ENCODE results near the gene SERPINA1. TPM values are rescaled to one million over a fixed set of nuclear protein-coding genes. Genes with fewer than 3 reads are reported as not detected.

The SERPINA1 gene
- total RNA-seq, 1 experiment from 2014 or later, result 150 TPM

DNA sequence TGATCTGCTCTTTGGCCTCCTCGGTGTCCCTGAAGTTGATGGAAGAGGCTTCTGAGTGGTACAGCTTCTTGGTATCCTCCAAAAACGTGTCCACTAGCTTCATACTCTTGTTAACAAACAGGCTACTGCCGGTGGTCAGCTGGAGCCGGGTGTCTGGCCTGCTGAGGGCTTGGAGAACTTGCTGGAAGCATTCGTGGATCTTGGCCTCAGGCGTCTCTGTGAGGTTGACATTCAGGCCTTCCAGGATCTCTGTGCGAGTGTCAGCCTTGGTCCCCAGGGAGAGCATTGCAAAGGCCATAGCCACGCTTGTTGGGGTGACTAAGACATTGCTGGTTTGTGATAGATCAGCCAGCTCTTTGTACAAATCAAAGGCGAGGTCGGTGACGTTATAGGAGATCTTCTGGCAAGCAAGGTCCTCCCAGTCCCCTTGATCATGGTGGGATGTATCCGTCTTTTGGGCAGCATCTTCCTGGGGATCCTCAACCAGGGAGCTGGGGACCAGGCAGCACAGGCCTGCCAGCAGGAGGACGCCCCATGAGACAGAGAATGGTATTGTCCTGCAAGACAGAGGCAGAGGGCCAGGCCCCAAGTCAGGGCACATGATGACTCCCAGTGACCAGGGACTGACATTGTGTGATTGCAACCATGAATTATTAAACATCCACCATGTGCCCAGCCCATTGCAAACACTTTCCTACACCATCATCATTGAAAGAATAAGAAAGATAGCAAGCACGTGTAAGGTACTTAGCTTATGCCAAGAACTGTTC, 22.1 kb downstream of the SERPINA1 start, which contains the start of gene SERPINA2:
Gene SERPINA2 (minus strand): TSS at position 553 of the 770 bp plus-strand sequence.
- Histone ChIP-seq H3K27me3 (replicated peaks; ENCODE audit: control insufficient read depth, insufficient read depth, low read length) (no peaks in the 10 kb centered on the region), H3K4me1 (peaks cover 28% of the 10 kb centered on the region), H3K9me3 (no peaks in the 10 kb centered on the region), H3K36me3 (ENCODE audit: control insufficient read depth, insufficient read depth, low read length) (no peaks in the 10 kb centered on the region), H3K4me3 (ENCODE audit: low read depth, low read length) (no peak within 1 kb of the TSS)
- POLR2A ChIA-PET, result no interaction called here
- no TSS peak for BruUV-seq (replicated peaks)
- Mint-ChIP-seq H3K27me3 (ENCODE audit: insufficient read depth, unreplicated experiment) (no peaks in the 10 kb centered on the region), H3K36me3 (ENCODE audit: insufficient read depth, unreplicated experiment) (no peaks in the 10 kb centered on the region), H3K4me3 (ENCODE audit: unreplicated experiment) (no peak within 1 kb of the TSS), H3K4me1 (ENCODE audit: low read depth, unreplicated experiment) (peaks cover 18% of the 10 kb centered on the region), H3K27ac (ENCODE audit: unreplicated experiment) (no peak within 1 kb of the TSS), H3K9me3 (ENCODE audit: unreplicated experiment) (no peaks in the 10 kb centered on the region)
- TF ChIP-seq CTCF (IDR thresholded peaks at IDR 0.05; ENCODE audit: insufficient read depth in 1 of 2, low read depth in 1 of 2, low read length in 1 of 2, severe bottlenecking in 1 of 2, unreplicated experiment in 1 of 2), result no peak
- intact Hi-C loops (cut with micrococcal nuclease; ENCODE audit: unreplicated experiment), result no loop called here
- CTCF ChIA-PET, result no interaction called here
- no peak for DNase-seq

GRCh38 chr14:94365624-94366023, 22.8 kb downstream of the SERPINA1 start:
- no peak for DNase-seq
- no peaks in the 10 kb centered on the region for H3K9me3 ChIP-seq
- ChIA-PET POLR2A (no interaction called here), CTCF (no interaction called here)
- BruUV-seq (replicated peaks), result no TSS peak
- Mint-ChIP-seq H3K9me3 (ENCODE audit: unreplicated experiment) (peaks cover under 1% of the 10 kb centered on the region), H3K27ac (ENCODE audit: unreplicated experiment) (no peak overlapping the region), H3K4me1 (ENCODE audit: low read depth, unreplicated experiment) (peaks cover 23% of the 10 kb centered on the region), H3K4me3 (ENCODE audit: unreplicated experiment) (no peak overlapping the region), H3K27me3 (ENCODE audit: insufficient read depth, unreplicated experiment) (no peaks in the 10 kb centered on the region), H3K36me3 (ENCODE audit: insufficient read depth, unreplicated experiment) (no peaks in the 10 kb centered on the region)
- H3K36me3 ChIP-seq (ENCODE audit: control insufficient read depth, insufficient read depth, low read length), result no peaks in the 10 kb centered on the region
- intact Hi-C loops (cut with micrococcal nuclease; ENCODE audit: unreplicated experiment), result no loop called here
- no peaks in the 10 kb centered on the region for H3K27me3 ChIP-seq (replicated peaks; ENCODE audit: control insufficient read depth, insufficient read depth, low read length)
- H3K4me3 ChIP-seq (ENCODE audit: low read depth, low read length), result no peak overlapping the region
- no peak for TF ChIP-seq CTCF (IDR thresholded peaks at IDR 0.05; ENCODE audit: insufficient read depth in 1 of 2, low read depth in 1 of 2, low read length in 1 of 2, severe bottlenecking in 1 of 2, unreplicated experiment in 1 of 2)
- peaks cover 35% of the 10 kb centered on the region for H3K4me1 ChIP-seq

DNA sequence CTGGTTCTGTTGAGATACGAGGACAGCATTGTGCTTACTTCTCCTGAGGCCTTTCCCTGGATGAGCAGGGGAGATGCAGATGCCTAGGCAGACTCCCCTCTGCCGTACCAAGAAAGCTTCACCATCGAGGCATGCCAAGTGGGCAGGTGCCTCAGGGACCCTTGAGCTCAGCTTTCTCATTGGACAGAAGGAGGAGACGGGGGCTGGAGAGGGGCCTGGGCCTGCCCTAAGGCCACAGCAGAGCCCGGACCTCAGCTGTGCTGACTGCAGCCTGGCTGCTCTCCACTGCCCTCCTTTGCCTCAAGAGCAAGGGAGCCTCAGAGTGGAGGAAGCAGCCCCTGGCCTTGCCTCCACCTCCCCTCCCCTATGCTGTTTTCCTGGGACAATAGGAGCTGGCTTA, 23.4 kb downstream of the SERPINA1 start:
- intact Hi-C loops (cut with micrococcal nuclease; ENCODE audit: unreplicated experiment), result no loop called here
- Histone ChIP-seq H3K9me3 (no peaks in the 10 kb centered on the region), H3K36me3 (ENCODE audit: control insufficient read depth, insufficient read depth, low read length) (no peaks in the 10 kb centered on the region), H3K4me3 (ENCODE audit: low read depth, low read length) (no peak overlapping the region), H3K4me1 (peaks cover 41% of the 10 kb centered on the region), H3K27me3 (replicated peaks; ENCODE audit: control insufficient read depth, insufficient read depth, low read length) (no peaks in the 10 kb centered on the region)
- DNase-seq, result no peak
- no peak for TF ChIP-seq CTCF (IDR thresholded peaks at IDR 0.05; ENCODE audit: insufficient read depth in 1 of 2, low read depth in 1 of 2, low read length in 1 of 2, severe bottlenecking in 1 of 2, unreplicated experiment in 1 of 2)
- CTCF ChIA-PET, result no interaction called here
- H3K27me3 Mint-ChIP-seq (ENCODE audit: insufficient read depth, unreplicated experiment), result no peaks in the 10 kb centered on the region
- no peak overlapping the region for H3K27ac Mint-ChIP-seq (ENCODE audit: unreplicated experiment)
- BruUV-seq (replicated peaks), result no TSS peak
- peaks cover 30% of the 10 kb centered on the region for H3K4me1 Mint-ChIP-seq (ENCODE audit: low read depth, unreplicated experiment)
- H3K4me3 Mint-ChIP-seq (ENCODE audit: unreplicated experiment), result no peak overlapping the region
- POLR2A ChIA-PET, result no interaction called here
- H3K9me3 Mint-ChIP-seq (ENCODE audit: unreplicated experiment), result peaks cover 7% of the 10 kb centered on the region
- no peaks in the 10 kb centered on the region for H3K36me3 Mint-ChIP-seq (ENCODE audit: insufficient read depth, unreplicated experiment)

Data from Caco-2 (cell line).